ENCODE data around the gene ELSPBP1. TPM values are rescaled to one million over a fixed set of nuclear protein-coding genes. Genes with fewer than 3 reads are reported as not detected.
"Not testable (repeated sequence)": the region's sequence is repeated elsewhere in the genome, so short reads cannot be mapped to it uniquely, and the experiment has no call there.

The ELSPBP1 gene
- polyA plus RNA-seq, 4 donors = 0.39 TPM; not detected in 3

DNA sequence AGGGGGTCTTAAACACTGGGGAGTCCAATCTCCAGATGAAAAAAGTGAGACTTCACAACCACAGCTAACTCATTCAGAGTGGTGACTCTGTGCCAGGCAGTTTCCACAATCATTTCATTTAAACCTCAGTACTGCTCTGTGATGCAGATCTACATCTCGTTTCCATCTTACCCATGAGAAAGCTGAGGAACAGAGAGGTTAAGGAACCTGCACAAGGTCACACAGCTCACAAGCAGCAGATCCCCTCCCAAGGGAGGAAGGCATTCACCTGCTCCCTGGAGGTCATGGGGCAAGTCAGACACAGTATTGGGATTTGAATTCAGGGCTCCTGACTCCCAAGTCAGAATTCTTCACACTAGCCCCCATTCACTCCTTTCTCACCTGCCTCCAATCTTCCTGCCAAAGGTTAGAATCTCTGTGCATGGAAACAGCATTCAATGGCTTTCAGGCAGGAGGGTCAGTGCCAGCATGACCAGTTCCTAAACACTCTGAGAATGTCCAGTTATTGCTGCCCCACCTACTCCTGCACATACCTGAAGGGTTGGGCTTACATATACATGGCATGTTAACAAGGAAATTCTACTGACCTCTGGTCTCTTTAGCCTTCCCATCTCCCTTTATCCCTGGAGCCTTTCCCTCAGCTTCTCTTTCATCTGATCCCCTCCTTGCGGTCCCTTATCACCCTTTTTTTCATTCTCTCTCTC is 47.6 kb downstream of the ELSPBP1 start:
- no peak for DNase-seq (ENCODE audit: low read depth in 4 of 4, low spot score in 3 of 4)

- DNase-seq (ENCODE audit: low read depth in 4 of 4, low spot score in 3 of 4) = no peak
These were observed 49.3 kb downstream of the ELSPBP1 start, which contains the start of gene CABP5 for GRCh38 chr19:48043675-48044258. Gene CABP5, minus strand, starts transcription at chr19:48044079. Its CDS starts 157 bp downstream, at chr19:48043922.

- DNase-seq (ENCODE audit: low read depth in 4 of 4, low spot score in 3 of 4) = no peak
These were observed 50.1 kb downstream of the ELSPBP1 start for GRCh38 chr19:48044561-48044960.

GRCh38 chr19:48051335-48052033 is 57.1 kb downstream of the ELSPBP1 start:
- DNase-seq (ENCODE audit: low read depth in 4 of 4, low spot score in 3 of 4) = no peak

GRCh38 chr19:48053076-48053475 is 58.6 kb downstream of the ELSPBP1 start:
- no peak for DNase-seq (ENCODE audit: low read depth in 4 of 4, low spot score in 3 of 4)

- DNase-seq (ENCODE audit: low read depth in 4 of 4, low spot score in 3 of 4) = no peak
These were observed 59.4 kb downstream of the ELSPBP1 start for GRCh38 chr19:48053856-48054255.

GRCh38 chr19:48059331-48059730 is 64.9 kb downstream of the ELSPBP1 start:
- DNase-seq (ENCODE audit: low read depth in 4 of 4, low spot score in 3 of 4) = no peak

GRCh38 chr19:48060381-48060780 is 65.9 kb downstream of the ELSPBP1 start:
- no peak for DNase-seq (ENCODE audit: low read depth in 4 of 4, low spot score in 3 of 4)

- DNase-seq (ENCODE audit: low read depth in 4 of 4, low spot score in 3 of 4) = no peak
These were observed 67.2 kb downstream of the ELSPBP1 start for GRCh38 chr19:48061401-48062344.

DNA sequence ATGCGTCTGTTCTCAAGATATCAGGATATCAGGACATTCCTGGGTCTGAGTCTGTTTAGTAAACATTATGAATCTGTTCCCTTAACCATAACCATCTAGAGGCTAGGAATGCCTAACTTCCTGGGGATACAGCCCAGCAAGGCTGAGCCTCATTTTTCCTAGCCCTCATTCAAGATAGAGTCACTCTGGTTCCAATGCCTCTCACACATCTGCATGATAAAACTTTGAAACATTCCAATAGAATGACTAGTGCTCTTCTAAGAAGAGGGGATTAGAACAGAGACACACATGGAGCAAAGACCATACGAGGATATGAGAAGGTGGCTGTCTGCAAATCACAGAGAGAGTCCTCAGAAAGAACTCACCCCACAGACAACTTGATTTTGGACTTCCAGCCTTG is 70.1 kb downstream of the ELSPBP1 start:
- no peak for DNase-seq (ENCODE audit: low read depth in 4 of 4, low spot score in 3 of 4)

- no peak for DNase-seq (ENCODE audit: low read depth in 4 of 4, low spot score in 3 of 4)
These were observed 75.0 kb downstream of the ELSPBP1 start for GRCh38 chr19:48069435-48069834.

- not testable (repeated sequence) for DNase-seq (ENCODE audit: low read depth in 4 of 4, low spot score in 3 of 4)
These were observed 75.8 kb downstream of the ELSPBP1 start for GRCh38 chr19:48070177-48070769.

Other genes with a start within 250 kb of the ELSPBP1 start
- gene NOP53, start 249.1 kb upstream of the ELSPBP1 start, polyA plus RNA-seq (ENCODE audit: insufficient read length in 4 of 4) = 100 to 1,000 TPM; 346 to 460 (median 376) TPM
- 100 to 1,000 TPM; 133 to 161 (median 144) TPM for gene SELENOW, start 215.9 kb upstream of the ELSPBP1 start, polyA plus RNA-seq (ENCODE audit: insufficient read length in 4 of 4)
- not detected for gene TPRX1, start 190.1 kb upstream of the ELSPBP1 start, polyA plus RNA-seq (ENCODE audit: insufficient read length in 4 of 4)
- under 1 TPM in 2 of 4 donors, not detected in 2; 0.14 to 0.18 TPM for gene CRX, start 172.7 kb upstream of the ELSPBP1 start, polyA plus RNA-seq (ENCODE audit: insufficient read length in 4 of 4)
- gene TPRX2, start 135.4 kb upstream of the ELSPBP1 start, polyA plus RNA-seq (ENCODE audit: insufficient read length in 4 of 4) = not detected
- under 1 TPM in 1 of 4 donors, not detected in 3; 0.12 TPM for gene SULT2A1, start 108.3 kb upstream of the ELSPBP1 start, polyA plus RNA-seq (ENCODE audit: insufficient read length in 4 of 4)
- not detected for gene BSPH1, start 2.5 kb upstream of the ELSPBP1 start, polyA plus RNA-seq (ENCODE audit: insufficient read length in 4 of 4)
- under 1 TPM in 1 of 4 donors, not detected in 3; 0.10 TPM for gene CABP5, start 49.4 kb downstream of the ELSPBP1 start, polyA plus RNA-seq (ENCODE audit: insufficient read length in 4 of 4)
- 1 to 10 TPM; 4.0 to 8.9 (median 6.1) TPM for gene PLA2G4C, start 116.2 kb downstream of the ELSPBP1 start, polyA plus RNA-seq (ENCODE audit: insufficient read length in 4 of 4)
- gene LIG1, start 175.7 kb downstream of the ELSPBP1 start, polyA plus RNA-seq (ENCODE audit: insufficient read length in 4 of 4) = 10 to 100 TPM; 58.6 to 66.4 (median 61.0) TPM
- gene ZSWIM9, start 176.0 kb downstream of the ELSPBP1 start, polyA plus RNA-seq (ENCODE audit: insufficient read length in 4 of 4) = 10 to 100 TPM in 1 of 4 donors, 1 to 10 TPM in 3; 7.5 to 10.4 (median 8.8) TPM